Loucy (cell line): ENCODE results near the gene RTN3.

ENCODE experiments used
- H2AFZ ChIP-seq: fragments of 200-600 bp; sonication (generic); 2 replicates; pipeline ENCODE4 v1.6.0; 2016; ENCODE audit warnings: antibody characterized with exemption, mild to moderate bottlenecking, low read length, moderate library complexity
- H3F3A ChIP-seq: fragments of 200-600 bp; 2 replicates; pipeline ENCODE4 v1.6.0; 2016; ENCODE audit warnings: antibody characterized with exemption, low read depth, mild to moderate bottlenecking
- H3K27me3 ChIP-seq: fragments of 200-600 bp; sonication (generic); 2 replicates; pipeline ENCODE4 v1.6.1; 2014; ENCODE audit warnings: low read length, mild to moderate bottlenecking; ENCODE audit not compliant: insufficient read depth, poor library complexity, severe bottlenecking
- H3K36me3 ChIP-seq: fragments of 200-600 bp; sonication (generic); 2 replicates; pipeline ENCODE4 v1.6.1; 2016; ENCODE audit warnings: low read length; ENCODE audit not compliant: insufficient read depth
- H3K4me1 ChIP-seq: fragments of 200-600 bp; sonication (generic); 2 replicates; pipeline ENCODE4 v1.5.1; 2014; ENCODE audit warnings: low read length, mild to moderate bottlenecking; ENCODE audit not compliant: insufficient read depth, poor library complexity, severe bottlenecking
- H3K4me2 ChIP-seq: fragments of 200-600 bp; sonication (generic); 2 replicates; pipeline ENCODE4 v1.6.0; 2014; ENCODE audit warnings: antibody characterized with exemption, low read length, low read depth, mild to moderate bottlenecking; ENCODE audit not compliant: poor library complexity, severe bottlenecking
- H3K4me3 ChIP-seq: fragments of 200-600 bp; sonication (generic); 2 replicates; pipeline ENCODE4 v1.5.1; 2014; ENCODE audit warnings: low read length, mild to moderate bottlenecking, mixed read lengths; ENCODE audit not compliant: poor library complexity, severe bottlenecking
- H3K79me2 ChIP-seq: fragments of 200-600 bp; sonication (generic); 2 replicates; pipeline ENCODE4 v1.6.1; 2014; ENCODE audit warnings: low read length; ENCODE audit not compliant: insufficient read depth
- H3K9ac ChIP-seq: fragments of 200-600 bp; sonication (generic); 2 replicates; pipeline ENCODE4 v1.6.0; 2014; ENCODE audit warnings: mild to moderate bottlenecking, low read depth, low read length, moderate library complexity; ENCODE audit not compliant: poor library complexity, severe bottlenecking
- H3K9me2 ChIP-seq: fragments of 200-600 bp; sonication (generic); replicated peaks from 2 replicates; pipeline ENCODE4 v1.6.1; 2016; ENCODE audit warnings: low read depth, low read length, mixed read lengths
- H3K9me3 ChIP-seq: fragments of 200-600 bp; sonication (generic); 2 replicates; pipeline ENCODE4 v1.6.1; 2014; ENCODE audit warnings: mild to moderate bottlenecking, antibody characterized with exemption, low read length, low read depth; ENCODE audit not compliant: insufficient read depth
- H4K20me1 ChIP-seq: fragments of 200-600 bp; sonication (generic); 2 replicates; pipeline ENCODE4 v1.6.0; 2014; ENCODE audit warnings: antibody characterized with exemption, low read length, mild to moderate bottlenecking; ENCODE audit not compliant: insufficient read depth, poor library complexity, severe bottlenecking
- CTCF ChIP-seq: fragments of 200-600 bp; sonication (generic); conservative IDR thresholded peaks from 2 replicates; pipeline ENCODE4 v1.5.1; 2014; ENCODE audit warnings: mild to moderate bottlenecking, antibody characterized with exemption, low read length
- EZH2phosphoT487 ChIP-seq: fragments of 200-600 bp; IDR thresholded peaks from 2 replicates; pipeline ENCODE4 v1.6.1; 2018; ENCODE audit warnings: antibody characterized with exemption, mild to moderate bottlenecking, moderate library complexity, borderline replicate concordance

Gene RTN3

GRCh38 chr11:63711838-63712237 lies 30.5 kb downstream of the RTN3 start:
- Histone ChIP-seq H3K9me2 (no peaks in the 10 kb centered on the region), H3K79me2 (peaks cover 96% of the 10 kb centered on the region), H3F3A (no peaks in the 10 kb centered on the region)

GRCh38 chr11:63713766-63714165 lies 32.5 kb downstream of the RTN3 start:
- H3K9me3 ChIP-seq = no peaks in the 10 kb centered on the region
- no peak overlapping the region for H2AFZ ChIP-seq
- no peak overlapping the region for H3K9ac ChIP-seq
- no peak overlapping the region for H3K4me2 ChIP-seq
- no peaks in the 10 kb centered on the region for H3K9me2 ChIP-seq
- H3K4me1 ChIP-seq = no peaks in the 10 kb centered on the region
- TF ChIP-seq CTCF (no peak), EZH2phosphoT487 (no peak)
- no peaks in the 10 kb centered on the region for H3K27me3 ChIP-seq
- H3K36me3 ChIP-seq = peaks cover 2% of the 10 kb centered on the region; the same call in 1 of the 2 replicates
- H3F3A ChIP-seq = no peaks in the 10 kb centered on the region
- no peak overlapping the region for H3K4me3 ChIP-seq
- peaks cover 92% of the 10 kb centered on the region for H3K79me2 ChIP-seq
- H4K20me1 ChIP-seq = peaks cover 29% of the 10 kb centered on the region

More at GRCh38 chr11:63711838-63712237, 30.5 kb downstream of the RTN3 start:
- H4K20me1 ChIP-seq = peaks cover 27% of the 10 kb centered on the region
- H3K4me1 ChIP-seq = no peaks in the 10 kb centered on the region
- H3K4me3 ChIP-seq = no peak overlapping the region
- H3K9ac ChIP-seq = no peak overlapping the region
- no peaks in the 10 kb centered on the region for H3K9me3 ChIP-seq
- no peak overlapping the region for H3K4me2 ChIP-seq
- H3K27me3 ChIP-seq = no peaks in the 10 kb centered on the region
- no peak overlapping the region for H2AFZ ChIP-seq
- no peaks in the 10 kb centered on the region; the same call in 1 of the 2 replicates for H3K36me3 ChIP-seq
- no peak for TF ChIP-seq EZH2phosphoT487
- no peak for TF ChIP-seq CTCF

GRCh38 chr11:63716046-63716445 lies 34.7 kb downstream of the RTN3 start:
- no peak overlapping the region for H3K4me2 ChIP-seq
- H3K4me1 ChIP-seq = no peaks in the 10 kb centered on the region
- peaks cover 20% of the 10 kb centered on the region; the same call in 1 of the 2 replicates for H3K36me3 ChIP-seq
- peaks cover 85% of the 10 kb centered on the region for H3K79me2 ChIP-seq
- no peaks in the 10 kb centered on the region for H3F3A ChIP-seq
- H3K4me3 ChIP-seq = no peak overlapping the region
- no peaks in the 10 kb centered on the region for H3K27me3 ChIP-seq
- H3K9me3 ChIP-seq = no peaks in the 10 kb centered on the region
- H4K20me1 ChIP-seq = peaks cover 15% of the 10 kb centered on the region
- H3K9ac ChIP-seq = no peak overlapping the region
- no peaks in the 10 kb centered on the region for H3K9me2 ChIP-seq
- no peak overlapping the region for H2AFZ ChIP-seq
- TF ChIP-seq CTCF (no peak), EZH2phosphoT487 (no peak)
